Adrenal gland (tissue), 12 donors: Measurements from ENCODE around the gene DOCK10. TPM values are rescaled to one million over a fixed set of nuclear protein-coding genes. Genes with fewer than 3 reads are reported as not detected.

ENCODE experiments used
- DNase-seq, 7 donors: peaks; one replicate each; pipeline ENCODE4 v3.0.0-alpha.2; 2019 to 2020
- H3K27ac ChIP-seq, 5 donors: fragments of 200-600 bp; sonication (generic) in 4 of 5; 1 replicate in 3 of 5; 2 replicates in 2 of 5; pipeline versions ENCODE4 v1.5.1 to v1.8.0; 2016 to 2020; ENCODE audit warnings: mild to moderate bottlenecking in 1 of 5
- H3K27me3 ChIP-seq: fragments of 200-600 bp; 2 replicates; pipeline ENCODE4 v1.8.0; 2021
- H3K36me3 ChIP-seq, 2 donors: fragments of 200-600 bp; replicated peaks in 1 of 2; 1 replicate in 1 of 2; 2 replicates in 1 of 2; pipeline versions ENCODE4 v1.5.1 to v1.8.0; 2018 to 2022
- H3K4me1 ChIP-seq, 2 donors: fragments of 200-600 bp; replicated peaks in 1 of 2; 1 replicate in 1 of 2; 2 replicates in 1 of 2; pipeline versions ENCODE4 v1.5.1 to v1.8.0; 2018 to 2021
- H3K4me3 ChIP-seq, 4 donors: fragments of 200-600 bp; sonication (generic) in 3 of 4; one replicate each; pipeline ENCODE4 v1.5.1; 2016 to 2018
- H3K9me3 ChIP-seq, 3 donors: fragments of 200-600 bp; sonication (generic) in 1 of 3; replicated peaks in 1 of 3; 1 replicate in 2 of 3; 2 replicates in 1 of 3; pipeline versions ENCODE4 v1.5.1 to v1.8.0; 2016 to 2021
- CTCF ChIP-seq, 6 experiments: fragments of 450-650 bp in 4 of 6; fragments of 200-600 bp in 2 of 6; sonication (generic) in 1 of 6; IDR thresholded peaks; 1 replicate in 5 of 6; 2 replicates in 1 of 6; pipeline versions ENCODE4 v1.5.1 to v1.8.0; 2016 to 2021; ENCODE audit warnings: antibody characterized with exemption in 6 of 6, mild to moderate bottlenecking in 2 of 6, moderate library complexity in 1 of 6
- POLR2A ChIP-seq, 2 donors: fragments of 450-650 bp; IDR thresholded peaks; one replicate each; pipeline ENCODE4 v1.6.1; 2017; ENCODE audit warnings: antibody characterized with exemption in 2 of 2, mild to moderate bottlenecking in 2 of 2, moderate library complexity in 1 of 2
- WGBS, 4 donors: extraction: QIAGEN DNeasy Blood & Tissue Kit in 2 of 4; methylation state at CpG; one replicate each; pipeline versions ENCODE4 v1.1.5 to v1.1.7; 2013 to 2017; 5-methylcytosine and 5-hydroxymethylcytosine counted together
- intact Hi-C, 2 donors: fragments of 100-400 bp; cut with DNase I; formaldehyde crosslinking; loops; one replicate each; pipeline versions ENCODE4 v1.14.1 to v1.15.0; 2022 to 2023
- polyA plus RNA-seq, 3 donors: library from polyadenylated mRNA; stranded (reverse); fragments of 200-250 nt in 2 of 3; fragments of 350-450 nt in 1 of 3; fragmentation: Illumina TruSeq in 1 of 3; extraction: RNeasy Lipid Tissue Mini Kit (QIAGEN cat#74804) in 1 of 3; gene quantifications; one replicate each; pipeline ENCODE4 v1.2.3, GENCODE V29; 2013 to 2014
- total RNA-seq, 9 donors: library from RNA; depleted of rRNA in 4 of 9; stranded (reverse); fragments of >200 nt in 4 of 9; fragments of 120-200 nt in 1 of 9; fragmentation: NEBNext Ultra II Directional in 1 of 9; extraction: Animal tissue kit (Norgen Biotek cat#: 25700) in 1 of 9; gene quantifications; one replicate each; pipeline versions ENCODE4 v1.1.0 to v1.2.4, GENCODE V29; 2013 to 2023
- donor health status: healthy with polysubstance abuse.
- donor health status: Bipolar disorder and iron deficiency.
- donor health status: DM: yes; HTN: yes; CAD: no.
- donor health status: DM: no; HTN: no; CAD: no.
- donor health status: DM: no; HTN: no; CAD: no.
- donor health status: DM: yes; HTN: yes; CAD: no.

Gene DOCK10
- total and polyA plus RNA-seq, 12 donors, result 6.2 to 40.8 (median 20.0) TPM

GRCh38 chr2:224846161-224846560 lies 196.1 kb downstream of the DOCK10 start:
- Histone ChIP-seq H3K4me3 (no peak overlapping the region), H3K36me3 (peaks cover 0 to 7% of the 10 kb centered on the region in 2 donors), H3K4me1 (no peaks in the 10 kb centered on the region), H3K9me3 (no peaks in the 10 kb centered on the region), H3K27ac (no peak overlapping the region), H3K27me3 (no peaks in the 10 kb centered on the region)
- 78 to 88% (median 85%) methylated on average over 4 of the region's 4 CpGs for WGBS, 4 donors
- intact Hi-C loops, result no loop called here
- DNase-seq, result no peak
- TF ChIP-seq POLR2A (IDR thresholded peaks at IDR 0.05) (no peak), CTCF (IDR thresholded peaks at IDR 0.05) (no peak)

- TF ChIP-seq CTCF (IDR thresholded peaks at IDR 0.05) (no peak), POLR2A (IDR thresholded peaks at IDR 0.05) (no peak)
- Histone ChIP-seq H3K27ac (no peak overlapping the region), H3K4me1 (peaks cover 0 to 5% of the 10 kb centered on the region in 2 donors), H3K27me3 (no peaks in the 10 kb centered on the region), H3K9me3 (no peaks in the 10 kb centered on the region), H3K36me3 (peaks cover 0 to 15% of the 10 kb centered on the region in 2 donors), H3K4me3 (no peak overlapping the region)
- no peak for DNase-seq
- intact Hi-C loops, result no loop called here
- WGBS, 4 donors, result 84 to 93% (median 91%) methylated on average over 2 of the region's 2 CpGs
These were observed 199.1 kb downstream of the DOCK10 start for GRCh38 chr2:224843141-224843540.

GRCh38 chr2:224841910-224842309 lies 200.4 kb downstream of the DOCK10 start:
- H3K4me1 ChIP-seq, result peaks cover 0 to 8% of the 10 kb centered on the region in 2 donors
- H3K27me3 ChIP-seq, result no peaks in the 10 kb centered on the region
- DNase-seq, result no peak
- intact Hi-C loops, result no loop called here
- H3K27ac ChIP-seq, result no peak overlapping the region
- no peak overlapping the region for H3K4me3 ChIP-seq
- H3K9me3 ChIP-seq, result no peaks in the 10 kb centered on the region
- TF ChIP-seq POLR2A (IDR thresholded peaks at IDR 0.05), result no peak
- TF ChIP-seq CTCF (IDR thresholded peaks at IDR 0.05), result no peak
- 95 to 97% (median 95%) methylated on average over 4 of the region's 4 CpGs for WGBS, 4 donors
- peaks cover 0 to 15% of the 10 kb centered on the region in 2 donors for H3K36me3 ChIP-seq

- Histone ChIP-seq H3K36me3 (peaks cover 0 to 8% of the 10 kb centered on the region in 2 donors), H3K27ac (peak overlapping the region in 1 of 5 donors; percentile 10), H3K9me3 (no peaks in the 10 kb centered on the region), H3K4me1 (peaks cover 0 to 8% of the 10 kb centered on the region in 2 donors), H3K4me3 (no peak overlapping the region), H3K27me3 (no peaks in the 10 kb centered on the region)
- peak in 2 of 7 donors; percentile 23 to 27 for DNase-seq
- intact Hi-C loops, result no loop called here
- TF ChIP-seq CTCF (IDR thresholded peaks at IDR 0.05) (no peak), POLR2A (IDR thresholded peaks at IDR 0.05) (no peak)
These were observed 203.9 kb downstream of the DOCK10 start for GRCh38 chr2:224838335-224838734.
